Type B pancreatic cell (in vitro differentiated cells): ENCODE measurements around the gene RNFT2. TPM values are rescaled to one million over a fixed set of nuclear protein-coding genes. Genes with fewer than 3 reads are reported as not detected.

ENCODE experiments used
- DNase-seq: peaks from one replicate; pipeline ENCODE4 v3.0.0; 2021; ENCODE audit warnings: mixed read lengths; ENCODE audit not compliant: unreplicated experiment; ENCODE audit errors: extremely low spot score
- H3K27ac Mint-ChIP-seq: 2 replicates; pipeline ENCODE4 v1.8.0; 2021; ENCODE audit warnings: mild to moderate bottlenecking, mixed read lengths
- H3K27me3 Mint-ChIP-seq: 2 replicates; pipeline ENCODE4 v1.8.0; 2021; ENCODE audit warnings: mixed read lengths
- H3K36me3 Mint-ChIP-seq: 2 replicates; pipeline ENCODE4 v1.8.0; 2021; ENCODE audit warnings: mixed read lengths
- H3K4me1 Mint-ChIP-seq: one replicate; pipeline ENCODE4 v1.8.0; 2021; ENCODE audit warnings: mixed read lengths; ENCODE audit not compliant: unreplicated experiment
- H3K4me3 Mint-ChIP-seq: 2 replicates; pipeline ENCODE4 v1.8.0; 2021; ENCODE audit warnings: mild to moderate bottlenecking, mixed read lengths
- H3K9me3 Mint-ChIP-seq: 2 replicates; pipeline ENCODE4 v1.8.0; 2021; ENCODE audit warnings: mixed read lengths
- total RNA-seq: library from RNA; stranded (reverse); gene quantifications from 2 replicates; pipeline ENCODE4 v1.2.1, GENCODE V29; 2021; ENCODE audit warnings: low replicate concordance
- TF ChIP-seq, protein P1 (sequence below): fragments of 200-600 bp; sonication (generic); conservative IDR thresholded peaks from 2 replicates; pipeline ENCODE4 v1.5.0; 2021; ENCODE audit warnings: antibody characterized with exemption, mild to moderate bottlenecking

The RNFT2 gene
- total RNA-seq, 1 donor from 2014 or later = 25.0 TPM

DNA sequence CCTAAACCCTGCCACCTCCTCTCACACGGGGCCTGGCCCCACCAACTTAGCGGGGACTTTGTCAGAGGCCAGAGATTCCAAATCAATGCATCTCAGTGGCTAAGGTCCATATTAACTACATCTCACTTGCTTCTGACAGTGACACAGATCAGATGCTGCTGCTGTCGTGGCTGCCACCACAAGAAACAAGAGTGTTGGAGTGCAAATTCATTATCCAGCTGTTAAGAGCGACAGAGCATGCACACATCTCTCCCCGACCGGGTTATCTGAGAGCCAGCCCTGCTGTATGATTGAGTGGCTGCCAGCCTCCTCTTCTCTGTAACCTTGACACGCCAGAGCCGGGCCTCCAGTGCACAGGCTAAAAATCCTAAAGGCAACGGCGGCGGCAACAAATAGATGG lies 40.4 kb upstream of the RNFT2 start:
- TF ChIP-seq, protein P1, sequence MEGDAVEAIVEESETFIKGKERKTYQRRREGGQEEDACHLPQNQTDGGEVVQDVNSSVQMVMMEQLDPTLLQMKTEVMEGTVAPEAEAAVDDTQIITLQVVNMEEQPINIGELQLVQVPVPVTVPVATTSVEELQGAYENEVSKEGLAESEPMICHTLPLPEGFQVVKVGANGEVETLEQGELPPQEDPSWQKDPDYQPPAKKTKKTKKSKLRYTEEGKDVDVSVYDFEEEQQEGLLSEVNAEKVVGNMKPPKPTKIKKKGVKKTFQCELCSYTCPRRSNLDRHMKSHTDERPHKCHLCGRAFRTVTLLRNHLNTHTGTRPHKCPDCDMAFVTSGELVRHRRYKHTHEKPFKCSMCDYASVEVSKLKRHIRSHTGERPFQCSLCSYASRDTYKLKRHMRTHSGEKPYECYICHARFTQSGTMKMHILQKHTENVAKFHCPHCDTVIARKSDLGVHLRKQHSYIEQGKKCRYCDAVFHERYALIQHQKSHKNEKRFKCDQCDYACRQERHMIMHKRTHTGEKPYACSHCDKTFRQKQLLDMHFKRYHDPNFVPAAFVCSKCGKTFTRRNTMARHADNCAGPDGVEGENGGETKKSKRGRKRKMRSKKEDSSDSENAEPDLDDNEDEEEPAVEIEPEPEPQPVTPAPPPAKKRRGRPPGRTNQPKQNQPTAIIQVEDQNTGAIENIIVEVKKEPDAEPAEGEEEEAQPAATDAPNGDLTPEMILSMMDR = no peak
- Mint-ChIP-seq H3K36me3 (no peaks in the 10 kb centered on the region), H3K4me3 (peak overlapping the region; percentile 72), H3K27ac (peak overlapping the region; percentile 86), H3K9me3 (no peaks in the 10 kb centered on the region), H3K4me1 (peaks cover 35% of the 10 kb centered on the region), H3K27me3 (peaks cover 34% of the 10 kb centered on the region)
- peak; percentile 60 for DNase-seq

GRCh38 chr12:116698116-116698515 lies 40.0 kb upstream of the RNFT2 start:
- peak overlapping the region; percentile 72 for H3K4me3 Mint-ChIP-seq
- no peaks in the 10 kb centered on the region for H3K36me3 Mint-ChIP-seq
- H3K27ac Mint-ChIP-seq = peak overlapping the region; percentile 86
- H3K9me3 Mint-ChIP-seq = no peaks in the 10 kb centered on the region
- no peak for DNase-seq
- H3K27me3 Mint-ChIP-seq = peaks cover 30% of the 10 kb centered on the region
- TF ChIP-seq, protein P1 = no peak
- peaks cover 35% of the 10 kb centered on the region for H3K4me1 Mint-ChIP-seq

DNA sequence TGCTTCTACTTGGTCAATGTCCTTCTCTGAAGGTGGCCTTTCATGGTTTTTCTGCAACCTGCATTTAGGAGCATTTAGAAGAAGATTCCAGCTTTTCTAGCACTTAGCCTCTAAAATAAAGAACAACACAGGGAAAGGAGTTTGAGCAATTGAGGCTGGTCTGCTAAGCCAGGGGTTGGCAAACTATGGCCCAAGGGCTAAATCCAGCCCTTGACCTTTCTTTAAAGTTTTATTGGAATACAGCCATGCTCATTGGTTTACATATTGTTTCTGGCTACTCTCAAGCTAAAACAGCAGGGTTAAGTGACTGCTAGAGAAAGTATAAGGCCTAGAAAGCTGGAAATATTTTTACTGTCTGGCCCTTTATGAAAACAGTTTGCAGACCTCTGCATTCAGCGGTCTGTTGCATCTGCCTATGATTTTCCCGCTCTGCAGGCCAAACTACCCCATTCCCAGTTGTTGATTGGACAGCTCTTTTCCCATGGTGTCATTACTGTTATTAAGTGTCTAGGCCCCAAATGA lies 39.5 kb upstream of the RNFT2 start:
- Mint-ChIP-seq H3K27me3 (peaks cover 25% of the 10 kb centered on the region), H3K27ac (peak overlapping the region; percentile 86), H3K4me1 (peaks cover 34% of the 10 kb centered on the region), H3K36me3 (no peaks in the 10 kb centered on the region), H3K4me3 (no peak overlapping the region), H3K9me3 (no peaks in the 10 kb centered on the region)
- no peak for DNase-seq
- TF ChIP-seq, protein P1 = no peak

GRCh38 chr12:116700066-116700465 lies 38.0 kb upstream of the RNFT2 start:
- DNase-seq = no peak
- H3K9me3 Mint-ChIP-seq = no peaks in the 10 kb centered on the region
- H3K4me3 Mint-ChIP-seq = no peak overlapping the region
- H3K27me3 Mint-ChIP-seq = peaks cover 10% of the 10 kb centered on the region
- TF ChIP-seq, protein P1 = no peak
- H3K36me3 Mint-ChIP-seq = no peaks in the 10 kb centered on the region
- peaks cover 25% of the 10 kb centered on the region for H3K4me1 Mint-ChIP-seq
- no peak overlapping the region for H3K27ac Mint-ChIP-seq

DNA sequence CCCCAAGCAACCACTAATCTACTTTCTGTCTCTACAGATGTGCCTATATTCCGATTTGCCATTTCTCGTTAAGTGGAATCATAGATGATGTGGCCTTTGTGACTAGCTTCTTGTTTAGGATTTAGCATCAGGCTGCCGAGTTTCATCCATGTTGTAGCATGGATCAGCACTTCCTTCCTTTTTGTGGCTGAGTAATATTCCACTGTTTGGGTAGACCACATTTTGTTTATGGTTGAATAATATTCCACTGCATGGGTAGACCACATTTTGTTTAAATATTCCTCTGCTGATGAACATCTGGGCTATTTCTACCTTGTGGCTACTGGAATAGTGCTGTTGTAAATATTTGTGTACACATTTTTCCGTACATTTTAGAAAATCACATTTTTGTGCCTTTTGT lies 36.7 kb upstream of the RNFT2 start:
- peaks cover 6% of the 10 kb centered on the region for H3K27me3 Mint-ChIP-seq
- H3K4me1 Mint-ChIP-seq = peaks cover 19% of the 10 kb centered on the region
- no peaks in the 10 kb centered on the region for H3K36me3 Mint-ChIP-seq
- H3K9me3 Mint-ChIP-seq = no peaks in the 10 kb centered on the region
- H3K4me3 Mint-ChIP-seq = no peak overlapping the region
- no peak for DNase-seq
- TF ChIP-seq, protein P1 = no peak
- no peak overlapping the region for H3K27ac Mint-ChIP-seq
